Kasumi-1 (cell line): ENCODE results near the gene S100PBP.
A peak's percentile ranks its signal among the peaks of the same experiment; 100 is the strongest.

Experiments used
- DNase-seq, 2 experiments: peaks; one replicate each; lab custom pipeline; 2025; lab: John Stamatoyannopoulos, UW

S100PBP gene

DNA sequence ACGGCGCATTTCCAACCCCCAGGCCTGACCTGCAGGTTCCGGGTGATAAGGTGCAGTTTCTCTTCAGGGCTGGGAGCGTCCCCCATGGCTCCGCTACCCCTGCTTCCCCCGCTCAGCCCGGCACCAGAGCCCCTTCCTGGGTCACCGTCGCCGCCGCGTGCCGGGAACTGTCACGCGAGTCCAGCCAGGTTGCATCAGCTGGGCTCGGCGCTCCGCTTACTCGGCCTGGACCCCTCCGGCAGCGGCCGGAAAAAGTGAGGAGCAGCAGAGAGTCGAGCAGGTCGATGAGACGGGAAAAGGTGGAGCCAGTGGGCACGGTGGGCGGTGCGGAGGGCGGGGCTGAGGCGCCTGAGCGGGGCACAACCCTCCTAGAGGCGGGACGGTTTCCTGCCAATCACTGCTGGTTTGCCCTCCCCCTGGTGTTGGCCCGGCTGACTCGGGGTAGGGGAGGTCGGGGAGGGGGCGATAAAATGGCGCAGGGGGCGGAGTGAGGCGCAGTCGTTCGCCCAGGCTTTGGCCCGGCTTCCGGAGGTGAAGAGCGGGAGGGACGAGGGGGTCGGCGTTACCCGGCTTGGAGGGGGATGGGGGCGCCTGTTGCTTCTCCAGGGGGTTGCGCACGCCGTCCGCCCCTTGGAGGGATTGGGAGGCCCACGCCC is at the start of gene S100PBP, which contains the start of gene YARS1:
TSS of gene S100PBP (plus strand) at position 495 of the 656 bp plus-strand sequence. CDS start 8,447 bp downstream, outside the sequence.
TSS of gene YARS1 (minus strand) at position 200 of the 656 bp plus-strand sequence. CDS start at position 86, 114 bp downstream.
- DNase-seq: peak; percentile 96 to 98

DNA sequence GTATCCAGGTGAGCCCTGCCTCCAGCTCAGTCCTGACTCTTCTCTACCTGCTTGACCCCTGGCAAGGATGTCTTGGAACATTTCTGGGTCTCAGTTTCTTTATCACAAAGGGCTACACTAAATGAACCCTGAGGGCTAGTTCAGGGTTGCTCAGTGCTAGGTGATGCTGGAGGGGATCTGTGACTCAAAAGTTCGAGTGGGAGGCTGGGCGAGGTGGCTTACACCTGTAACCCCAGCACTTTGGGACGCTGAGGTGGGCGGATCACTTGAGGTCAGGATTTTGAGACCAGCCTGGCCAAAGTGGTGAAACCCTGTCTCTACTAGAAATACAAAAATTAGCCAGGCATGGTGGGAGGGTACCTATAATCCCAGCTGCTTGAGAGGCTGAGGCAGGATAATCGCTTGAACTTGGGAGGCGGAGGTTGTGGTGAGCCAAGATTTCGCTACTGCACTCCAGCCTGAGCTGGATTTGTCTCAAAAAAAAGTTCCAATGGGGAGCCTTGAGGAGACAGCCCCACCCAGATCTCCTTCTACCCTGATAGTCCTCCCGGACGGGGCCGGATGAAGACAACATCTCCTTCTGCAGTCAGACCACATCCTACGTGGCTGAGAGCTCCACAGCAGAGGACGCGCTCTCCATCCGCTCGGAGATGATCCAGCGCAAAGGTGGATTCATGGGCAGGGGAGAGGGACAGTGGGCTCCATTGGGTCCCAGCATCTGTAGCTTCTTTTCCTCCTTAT is 49.2 kb upstream of the S100PBP start:
- DNase-seq: no peak

DNA sequence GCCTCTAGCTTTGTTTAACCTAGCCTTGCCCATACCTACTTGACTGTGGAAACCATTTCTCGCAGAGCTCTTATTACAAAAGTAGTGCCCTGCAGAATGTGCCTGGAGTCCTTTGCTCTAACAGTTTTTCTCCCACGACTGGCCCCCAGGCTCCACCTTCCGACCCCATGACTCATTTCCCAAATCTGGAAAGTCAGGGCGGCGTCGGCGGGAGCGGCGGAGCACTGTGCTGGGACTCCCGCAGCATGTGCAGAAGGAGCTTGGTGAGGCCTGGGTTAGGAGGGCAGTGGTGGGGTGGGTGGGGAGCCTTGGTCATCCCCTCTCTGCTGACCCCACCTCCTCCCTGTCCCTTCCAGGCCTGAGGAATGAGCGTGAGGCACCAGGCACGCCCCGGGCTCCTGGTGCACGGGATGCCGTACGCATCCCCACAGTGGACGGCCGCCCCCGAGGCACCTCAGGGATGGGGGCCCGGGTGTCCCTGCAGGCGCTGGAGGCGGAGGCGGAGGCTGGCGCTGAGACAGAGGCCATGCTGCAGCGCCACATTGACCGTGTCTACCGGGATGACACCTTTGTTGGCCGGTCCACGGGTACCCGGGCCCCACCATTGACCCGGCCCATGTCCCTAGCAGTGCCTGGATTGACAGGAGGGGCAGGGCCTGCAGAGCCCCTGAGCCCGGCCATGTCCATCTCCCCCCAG is 47.8 kb upstream of the S100PBP start:
- DNase-seq: no peak

DNA sequence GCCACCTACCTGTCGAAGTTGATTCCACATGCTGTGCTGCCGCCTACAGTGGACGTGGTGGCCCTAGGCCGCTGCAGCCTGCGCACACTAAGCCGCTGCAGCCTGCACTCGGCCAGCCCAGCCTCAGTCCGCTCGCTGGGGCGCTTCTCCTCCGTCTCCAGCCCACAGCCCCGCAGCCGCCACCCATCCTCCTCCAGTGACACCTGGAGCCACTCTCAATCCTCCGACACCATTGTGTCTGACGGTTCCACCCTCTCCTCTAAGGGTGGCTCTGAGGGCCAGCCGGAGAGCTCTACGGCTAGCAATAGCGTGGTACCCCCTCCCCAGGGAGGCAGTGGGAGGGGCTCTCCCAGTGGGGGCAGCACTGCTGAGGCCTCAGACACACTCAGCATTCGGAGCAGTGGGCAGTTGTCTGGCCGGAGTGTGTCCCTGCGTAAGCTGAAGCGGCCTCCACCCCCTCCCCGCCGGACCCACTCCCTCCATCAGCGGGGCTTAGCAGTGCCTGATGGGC is 47.2 kb upstream of the S100PBP start:
- DNase-seq: no peak

DNA sequence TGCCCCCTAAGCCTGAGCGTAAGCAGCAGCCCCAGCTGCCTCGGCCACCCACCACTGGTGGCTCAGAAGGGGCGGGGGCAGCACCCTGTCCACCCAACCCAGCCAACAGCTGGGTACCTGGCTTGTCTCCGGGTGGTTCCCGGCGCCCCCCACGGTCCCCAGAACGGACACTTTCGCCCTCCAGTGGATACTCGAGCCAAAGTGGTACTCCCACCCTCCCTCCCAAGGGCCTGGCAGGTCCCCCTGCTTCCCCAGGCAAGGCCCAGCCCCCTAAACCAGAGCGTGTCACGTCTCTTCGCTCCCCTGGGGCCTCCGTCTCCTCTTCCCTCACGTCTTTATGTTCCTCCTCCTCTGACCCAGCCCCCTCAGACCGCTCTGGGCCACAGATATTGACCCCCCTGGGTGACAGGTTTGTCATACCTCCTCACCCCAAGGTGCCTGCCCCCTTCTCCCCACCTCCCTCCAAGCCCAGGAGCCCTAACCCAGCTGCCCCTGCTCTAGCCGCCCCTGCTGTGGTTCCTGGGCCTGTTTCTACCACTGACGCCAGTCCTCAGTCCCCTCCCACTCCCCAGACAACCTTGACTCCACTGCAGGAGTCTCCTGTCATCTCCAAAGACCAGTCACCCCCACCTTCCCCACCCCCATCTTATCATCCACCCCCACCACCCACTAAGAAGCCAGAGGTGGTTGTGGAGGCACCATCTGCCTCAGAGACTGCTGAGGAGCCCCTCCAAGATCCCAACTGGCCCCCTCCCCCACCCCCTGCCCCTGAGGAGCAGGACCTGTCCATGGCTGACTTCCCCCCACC is 46.5 kb upstream of the S100PBP start:
- DNase-seq: no peak

DNA sequence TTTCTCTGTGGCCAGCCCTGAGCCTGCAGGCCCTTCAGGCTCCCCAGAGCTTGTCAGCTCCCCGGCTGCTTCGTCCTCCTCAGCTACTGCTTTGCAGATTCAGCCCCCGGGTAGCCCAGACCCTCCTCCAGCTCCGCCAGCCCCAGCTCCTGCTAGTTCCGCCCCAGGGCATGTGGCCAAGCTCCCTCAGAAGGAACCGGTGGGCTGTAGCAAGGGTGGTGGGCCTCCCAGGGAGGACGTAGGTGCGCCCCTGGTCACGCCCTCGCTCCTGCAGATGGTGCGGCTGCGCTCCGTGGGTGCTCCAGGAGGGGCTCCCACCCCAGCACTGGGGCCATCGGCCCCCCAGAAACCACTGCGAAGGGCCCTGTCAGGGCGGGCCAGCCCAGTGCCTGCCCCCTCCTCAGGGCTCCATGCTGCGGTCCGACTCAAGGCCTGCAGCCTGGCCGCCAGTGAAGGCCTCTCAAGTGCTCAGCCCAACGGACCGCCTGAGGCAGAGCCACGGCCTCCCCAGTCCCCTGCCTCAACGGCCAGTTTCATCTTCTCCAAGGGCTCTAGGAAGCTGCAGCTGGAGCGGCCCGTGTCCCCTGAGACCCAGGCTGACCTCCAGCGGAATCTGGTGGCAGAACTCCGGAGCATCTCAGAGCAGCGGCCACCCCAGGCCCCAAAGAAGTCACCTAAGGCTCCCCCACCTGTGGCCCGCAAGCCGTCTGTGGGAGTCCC is 45.7 kb upstream of the S100PBP start:
- DNase-seq: no peak

DNA sequence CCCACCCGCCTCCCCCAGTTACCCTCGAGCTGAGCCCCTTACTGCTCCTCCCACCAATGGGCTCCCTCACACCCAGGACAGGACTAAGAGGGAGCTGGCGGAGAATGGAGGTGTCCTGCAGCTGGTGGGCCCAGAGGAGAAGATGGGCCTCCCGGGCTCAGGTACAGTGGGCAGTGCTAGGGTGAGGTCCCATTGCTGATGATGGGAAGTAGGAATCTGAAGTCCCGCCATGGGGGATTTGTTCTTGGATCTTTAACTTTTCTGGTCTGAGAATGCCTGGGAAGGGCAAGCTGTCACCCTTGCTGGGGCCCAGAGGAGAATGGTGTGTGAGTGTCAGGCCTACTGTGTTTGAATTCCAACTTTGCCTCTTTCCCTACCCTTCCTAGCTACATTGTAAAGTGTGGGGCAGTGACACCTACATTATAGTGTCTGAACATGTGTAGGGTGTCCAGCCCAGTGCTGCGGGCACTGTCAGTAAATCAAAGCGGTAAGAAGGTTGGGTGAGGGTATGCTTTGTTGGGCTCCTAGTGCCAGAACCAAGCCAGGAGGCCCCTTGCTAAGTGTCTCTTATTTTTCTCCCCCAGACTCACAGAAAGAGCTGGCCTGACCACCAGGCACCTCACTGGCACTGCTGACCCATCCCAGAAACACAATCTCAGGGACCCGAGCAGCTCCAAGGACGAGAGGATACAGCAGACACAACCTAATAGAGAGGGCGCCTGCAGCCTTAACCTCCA is 45.0 kb upstream of the S100PBP start:
- DNase-seq: no peak

DNA sequence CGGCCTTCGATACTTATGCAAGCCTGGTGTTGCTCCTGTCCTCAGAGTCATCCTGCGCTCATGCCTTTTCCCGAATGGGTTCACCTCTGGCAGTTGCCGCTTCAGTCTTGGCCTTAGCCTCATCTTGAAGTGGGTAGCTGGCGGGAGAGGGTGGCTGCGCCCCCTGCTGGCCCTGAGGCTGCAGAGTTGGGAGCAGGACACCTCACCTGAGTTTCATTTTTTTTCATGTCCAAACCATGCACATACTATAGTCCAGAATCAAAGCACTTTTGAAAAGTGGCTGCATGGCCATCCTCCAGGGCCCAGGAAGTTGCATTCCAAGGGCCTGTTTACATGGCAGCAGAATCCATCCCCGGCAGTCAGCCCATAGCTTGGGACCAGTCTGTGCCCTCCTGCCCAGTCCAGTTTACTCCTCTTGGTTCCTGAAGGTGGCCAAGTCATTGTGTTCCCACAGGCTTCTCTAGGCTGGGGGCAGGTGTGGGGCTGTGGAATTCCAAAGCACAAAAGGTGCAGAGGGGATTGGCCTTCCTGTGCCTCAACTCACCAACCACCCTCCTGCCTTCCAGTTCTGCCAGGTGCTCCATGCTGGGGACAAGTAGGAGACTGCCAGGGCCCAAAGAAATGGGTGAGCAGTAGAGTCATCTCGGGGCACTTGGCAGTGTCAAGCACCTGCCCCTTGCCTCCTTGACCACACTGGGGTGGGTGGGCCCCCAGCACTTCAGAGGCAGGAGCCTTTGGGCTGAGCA is 44.3 kb upstream of the S100PBP start:
- DNase-seq: peak; percentile 46 to 59

DNA sequence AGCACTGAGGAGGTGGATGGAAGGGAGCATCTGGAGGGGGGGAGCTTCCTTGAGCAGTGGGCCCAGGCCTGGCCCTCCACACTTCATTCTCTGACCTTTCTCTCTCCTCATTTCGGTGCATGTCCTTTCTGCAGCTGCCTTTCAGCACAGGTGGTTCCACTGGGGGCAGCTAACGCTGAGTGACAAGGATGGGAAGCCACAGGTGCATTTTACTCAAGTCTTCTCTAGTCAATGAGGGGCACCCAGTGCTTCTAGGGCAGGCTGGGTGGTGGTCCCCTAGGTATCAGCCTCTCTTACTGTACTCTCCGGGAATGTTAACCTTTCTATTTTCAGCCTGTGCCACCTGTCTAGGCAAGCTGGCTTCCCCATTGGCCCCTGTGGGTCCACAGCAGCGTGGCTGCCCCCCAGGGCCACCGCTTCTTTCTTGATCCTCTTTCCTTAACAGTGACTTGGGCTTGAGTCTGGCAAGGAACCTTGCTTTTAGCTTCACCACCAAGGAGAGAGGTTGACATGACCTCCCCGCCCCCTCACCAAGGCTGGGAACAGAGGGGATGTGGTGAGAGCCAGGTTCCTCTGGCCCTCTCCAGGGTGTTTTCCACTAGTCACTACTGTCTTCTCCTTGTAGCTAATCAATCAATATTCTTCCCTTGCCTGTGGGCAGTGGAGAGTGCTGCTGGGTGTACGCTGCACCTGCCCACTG is 43.5 kb upstream of the S100PBP start:
- DNase-seq: no peak

DNA sequence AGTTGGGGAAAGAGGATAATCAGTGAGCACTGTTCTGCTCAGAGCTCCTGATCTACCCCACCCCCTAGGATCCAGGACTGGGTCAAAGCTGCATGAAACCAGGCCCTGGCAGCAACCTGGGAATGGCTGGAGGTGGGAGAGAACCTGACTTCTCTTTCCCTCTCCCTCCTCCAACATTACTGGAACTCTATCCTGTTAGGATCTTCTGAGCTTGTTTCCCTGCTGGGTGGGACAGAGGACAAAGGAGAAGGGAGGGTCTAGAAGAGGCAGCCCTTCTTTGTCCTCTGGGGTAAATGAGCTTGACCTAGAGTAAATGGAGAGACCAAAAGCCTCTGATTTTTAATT is 43.0 kb upstream of the S100PBP start:
- no peak for DNase-seq

DNA sequence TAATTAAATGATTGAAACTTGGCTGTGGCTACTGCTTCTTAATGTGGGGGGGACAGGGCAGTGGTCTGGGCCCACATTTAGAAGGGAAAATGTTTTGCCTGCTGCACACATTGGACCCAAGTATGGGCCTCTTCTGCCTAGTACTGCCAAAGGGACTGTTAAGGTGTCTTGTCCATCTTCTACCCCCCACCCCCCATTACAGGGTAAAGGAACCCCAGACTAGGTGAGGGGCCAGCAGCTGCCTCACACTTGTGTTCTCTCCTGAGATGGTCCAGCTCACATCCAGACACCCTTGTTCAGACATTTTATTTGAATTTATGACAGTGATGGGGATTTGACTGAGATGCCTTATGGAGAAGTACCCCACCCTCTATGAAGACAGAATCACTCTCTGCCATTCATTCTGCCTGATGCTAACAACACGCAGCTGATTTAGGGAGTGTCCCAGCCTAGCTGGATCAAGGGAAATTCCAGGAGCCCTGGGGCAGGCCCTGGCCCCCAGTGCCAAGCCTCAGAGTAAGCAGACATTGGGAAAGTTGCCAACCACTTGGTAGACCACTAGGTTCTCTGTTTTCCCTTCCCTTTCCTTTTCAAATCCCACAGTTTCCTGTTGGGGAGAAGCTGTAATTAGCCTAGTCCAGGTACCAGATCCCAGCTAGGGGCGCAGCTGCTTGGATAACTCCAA is 42.4 kb upstream of the S100PBP start:
- DNase-seq: no peak

DNA sequence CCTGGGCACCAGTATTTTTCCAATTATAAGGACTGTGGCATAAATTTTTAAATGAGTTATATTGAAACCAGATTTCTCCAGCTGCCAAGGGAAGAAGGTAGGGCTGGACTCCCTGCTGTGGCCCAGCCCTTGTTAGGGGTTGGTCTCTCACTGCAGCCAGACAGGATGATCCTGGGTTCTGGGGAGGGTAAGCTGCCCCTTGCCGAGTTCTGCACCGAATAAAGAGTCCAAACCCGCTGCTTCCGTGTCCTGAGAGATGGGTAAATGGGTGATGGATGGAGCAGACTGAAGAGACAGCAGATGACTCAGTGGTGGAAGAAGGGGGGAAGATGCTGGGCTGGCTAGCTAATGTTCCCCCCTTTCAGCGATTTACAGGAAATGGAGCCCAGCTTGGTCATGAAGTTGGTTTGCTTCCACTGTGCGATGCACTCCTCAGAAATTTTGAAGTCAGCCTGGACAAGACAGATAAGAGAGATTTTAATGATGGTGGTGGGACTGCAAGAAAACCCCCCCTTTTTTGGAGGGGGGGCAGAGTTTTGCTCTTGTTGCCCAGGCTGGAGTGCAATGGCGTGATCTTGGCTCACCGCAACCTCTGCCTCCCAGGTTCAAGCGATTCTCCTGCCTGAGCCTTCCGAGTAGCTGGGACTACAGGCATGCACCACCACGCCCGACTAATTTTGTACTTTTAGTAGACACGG is 41.7 kb upstream of the S100PBP start:
- no peak for DNase-seq

DNA sequence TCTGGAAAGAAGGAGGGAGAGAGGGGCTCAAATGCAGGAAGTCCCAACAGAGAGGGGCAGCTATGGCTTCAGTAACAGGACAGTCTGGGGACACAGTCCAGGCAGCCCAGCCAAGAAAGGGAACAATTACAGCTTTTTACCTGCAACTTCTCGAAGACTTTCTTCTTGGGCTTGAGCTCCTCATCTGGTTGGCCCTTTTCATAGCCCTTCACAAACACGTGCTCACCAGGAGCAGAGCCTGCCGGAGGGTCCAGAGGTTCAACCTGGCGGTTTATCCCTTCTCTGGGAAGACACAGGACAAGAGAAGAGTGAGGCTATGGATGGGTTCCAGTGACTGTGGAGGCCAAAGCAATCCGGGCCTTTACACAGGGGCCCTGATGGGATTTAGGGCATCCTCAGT is 38.2 kb upstream of the S100PBP start:
- DNase-seq: no peak

DNA sequence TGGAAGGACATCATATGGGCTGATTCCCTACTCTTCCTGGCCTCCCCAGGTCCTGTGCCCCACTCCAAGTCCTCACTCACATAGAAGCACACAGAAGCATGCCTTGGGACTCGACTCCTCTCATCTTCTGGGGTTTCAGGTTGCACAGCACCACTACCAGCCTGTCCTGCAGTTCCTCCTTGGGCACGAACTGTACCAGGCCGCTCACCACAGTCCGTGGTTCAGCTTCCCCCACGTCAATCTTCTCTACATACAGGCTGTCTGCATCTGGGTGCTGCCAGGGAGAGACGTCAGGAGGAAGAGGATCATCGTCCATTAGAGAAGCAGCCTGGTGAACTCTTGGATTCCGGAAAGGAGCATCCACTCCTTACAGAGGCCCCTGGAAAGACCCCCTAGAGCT is 37.4 kb upstream of the S100PBP start:
- no peak for DNase-seq

DNA sequence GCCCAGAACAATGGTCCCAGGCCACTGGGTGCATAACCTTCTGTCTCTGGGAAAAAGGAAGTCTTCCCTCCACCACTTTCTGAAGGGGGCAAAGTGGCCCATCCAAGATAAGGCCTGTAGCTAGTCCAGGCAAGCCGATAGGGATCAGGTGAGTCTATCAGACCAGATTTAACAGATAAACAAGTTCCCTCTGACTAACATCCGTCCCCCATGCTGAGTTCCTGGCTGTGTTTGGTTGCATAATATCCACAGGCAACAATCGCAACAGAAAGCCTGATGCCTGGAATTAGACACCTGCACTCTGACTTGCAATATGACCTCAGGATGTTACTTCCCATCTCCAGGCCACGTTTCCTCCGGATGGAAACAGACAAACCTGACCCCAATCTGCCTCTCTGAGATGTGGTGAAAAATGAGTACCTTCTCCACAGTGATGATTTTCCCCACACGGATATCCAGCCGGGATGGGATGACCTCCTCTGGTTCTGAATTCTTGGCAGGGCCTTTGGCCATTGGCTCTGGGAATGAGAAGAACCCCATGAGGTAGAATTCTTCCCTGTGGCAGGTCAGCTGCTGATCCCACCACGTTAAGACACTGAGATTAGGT is 36.7 kb upstream of the S100PBP start:
- no peak for DNase-seq

DNA sequence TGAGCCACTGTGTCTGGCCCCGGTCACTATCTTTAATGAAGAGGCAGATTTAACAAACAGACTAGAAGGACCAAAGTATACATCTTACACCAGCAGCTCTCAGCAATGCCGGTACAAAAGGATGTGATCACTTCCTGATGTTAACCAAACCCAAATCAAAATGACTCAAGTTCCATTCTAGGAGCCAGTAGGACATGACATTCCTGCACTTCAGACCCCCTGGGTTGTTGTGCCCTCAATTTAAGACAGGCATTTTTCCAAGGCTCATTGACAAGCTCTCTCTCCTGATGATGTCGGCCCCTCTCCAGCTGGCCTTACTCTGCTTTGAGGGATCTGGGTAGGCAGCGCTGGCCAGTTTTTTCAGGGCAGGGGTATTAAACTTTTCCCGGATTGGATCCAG is 35.4 kb upstream of the S100PBP start:
- no peak for DNase-seq

DNA sequence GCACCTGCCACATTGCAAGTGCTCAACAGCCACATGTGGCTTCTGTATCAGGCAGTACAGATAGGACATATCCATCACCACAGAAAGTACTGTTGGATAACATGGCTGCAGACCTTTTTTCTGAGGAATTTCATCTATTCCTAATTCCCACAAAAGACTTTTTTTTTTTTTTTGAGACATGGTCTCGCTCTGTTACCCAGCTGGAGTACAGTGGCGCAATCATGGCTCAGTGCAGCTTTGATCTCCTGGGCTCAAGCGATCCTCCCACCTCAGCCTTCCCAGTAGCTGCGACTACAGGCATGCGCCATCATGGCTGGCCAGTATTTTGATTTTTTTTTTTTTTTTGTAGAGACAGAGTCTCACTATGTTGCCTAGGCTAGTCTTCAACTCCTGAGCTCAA is 33.6 kb upstream of the S100PBP start:
- no peak for DNase-seq

DNA sequence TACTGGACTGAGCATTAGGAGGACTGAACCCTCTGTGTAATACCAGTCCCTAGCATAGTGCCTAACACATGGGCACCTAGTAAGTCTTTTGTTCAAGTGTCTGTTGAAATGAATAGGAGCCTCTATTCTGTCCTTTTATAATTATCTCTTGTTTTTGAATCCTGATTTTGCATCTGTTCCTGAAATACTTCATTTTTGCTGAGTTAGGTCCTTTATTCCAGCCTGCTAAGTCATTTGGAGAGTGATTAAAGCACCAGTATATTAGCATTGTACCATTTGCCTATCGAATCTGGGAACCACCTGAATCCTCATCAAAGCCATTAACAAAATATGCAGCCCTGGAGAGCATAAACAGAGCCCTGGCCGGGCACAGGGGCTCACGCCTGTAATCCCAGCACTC is 32.6 kb upstream of the S100PBP start:
- DNase-seq: no peak
